Trophoblast cell (in vitro differentiated cells and primary cell): ENCODE measurements around the gene BPIFA2.
A peak's percentile ranks its signal among the peaks of the same experiment; 100 is the strongest.

Source experiments
- DNase-seq, 2 donors: peaks; one replicate each; pipeline ENCODE4 v3.0.0-alpha.2; 2016
- H2AFZ ChIP-seq: 2 replicates; pipeline ENCODE4 v1.6.1; 2013; ENCODE audit warnings: low read length, moderate library complexity, mild to moderate bottlenecking; ENCODE audit not compliant: insufficient read depth, poor library complexity
- H2AK5ac ChIP-seq: 2 replicates; pipeline ENCODE4 v1.6.1; 2013; ENCODE audit warnings: mild to moderate bottlenecking, low read length
- H2BK120ac ChIP-seq: 2 replicates; pipeline ENCODE4 v1.6.1; 2013; ENCODE audit warnings: low read length, mild to moderate bottlenecking, moderate library complexity; ENCODE audit not compliant: insufficient read depth, poor library complexity
- H2BK12ac ChIP-seq: 2 replicates; pipeline ENCODE4 v1.6.1; 2013; ENCODE audit warnings: mild to moderate bottlenecking, low read length, moderate library complexity
- H2BK5ac ChIP-seq: 2 replicates; pipeline ENCODE4 v1.6.1; 2013; ENCODE audit warnings: low read length, low read depth, moderate library complexity, mild to moderate bottlenecking; ENCODE audit not compliant: poor library complexity
- H3K14ac ChIP-seq: 2 replicates; pipeline ENCODE4 v1.6.1; 2013; ENCODE audit warnings: mild to moderate bottlenecking, low read length
- H3K18ac ChIP-seq: 2 replicates; pipeline ENCODE4 v1.6.1; 2013; ENCODE audit warnings: mild to moderate bottlenecking, low read length
- H3K23ac ChIP-seq: 2 replicates; pipeline ENCODE4 v1.6.1; 2013; ENCODE audit warnings: low read length
- H3K27ac ChIP-seq: 2 replicates; pipeline ENCODE4 v1.5.1; 2013; ENCODE audit warnings: low read depth, mild to moderate bottlenecking, inconsistent platforms, low read length, moderate library complexity
- H3K27me3 ChIP-seq: 2 replicates; pipeline ENCODE4 v1.6.1; 2013; ENCODE audit warnings: inconsistent platforms, mild to moderate bottlenecking, low read length, moderate library complexity; ENCODE audit not compliant: insufficient read depth
- H3K36me3 ChIP-seq, 2 experiments: 1 replicate in 1 of 2; 2 replicates in 1 of 2; pipeline ENCODE4 v1.6.1; 2013; ENCODE audit warnings: low read length in 2 of 2, mild to moderate bottlenecking in 2 of 2, moderate library complexity in 1 of 2; ENCODE audit not compliant: insufficient read depth in 2 of 2, control insufficient read depth in 1 of 2
- H3K4ac ChIP-seq: 2 replicates; pipeline ENCODE4 v1.6.1; 2013; ENCODE audit warnings: low read depth, mild to moderate bottlenecking, low read length, moderate library complexity
- H3K4me1 ChIP-seq, 2 experiments: 1 replicate in 1 of 2; 2 replicates in 1 of 2; pipeline ENCODE4 v1.6.1; 2013; ENCODE audit warnings: low read length in 2 of 2, mild to moderate bottlenecking in 2 of 2, moderate library complexity in 1 of 2; ENCODE audit not compliant: insufficient read depth in 2 of 2, control insufficient read depth in 1 of 2
- H3K4me2 ChIP-seq: 2 replicates; pipeline ENCODE4 v1.6.1; 2013; ENCODE audit warnings: inconsistent platforms, mild to moderate bottlenecking, low read length, moderate library complexity
- H3K4me3 ChIP-seq: 2 replicates; pipeline ENCODE4 v1.5.1; 2013; ENCODE audit warnings: mild to moderate bottlenecking, low read depth, low read length, inconsistent platforms
- H3K79me1 ChIP-seq: one replicate; pipeline ENCODE4 v1.6.1; 2013; ENCODE audit warnings: low read length
- H3K79me2 ChIP-seq: 2 replicates; pipeline ENCODE4 v1.6.1; 2013; ENCODE audit warnings: low read length, mild to moderate bottlenecking; ENCODE audit not compliant: control insufficient read depth, insufficient read depth, poor library complexity
- H3K9ac ChIP-seq: 2 replicates; pipeline ENCODE4 v1.6.1; 2013; ENCODE audit warnings: mild to moderate bottlenecking, low read length
- H3K9me3 ChIP-seq: 2 replicates; pipeline ENCODE4 v1.6.1; 2013; ENCODE audit warnings: low read depth, mild to moderate bottlenecking, control low read depth, inconsistent platforms, low read length; ENCODE audit not compliant: insufficient read depth
- H4K12ac ChIP-seq: 2 replicates; pipeline ENCODE4 v1.6.1; 2013; ENCODE audit warnings: low read depth, mild to moderate bottlenecking, low read length, moderate library complexity
- H4K8ac ChIP-seq: 2 replicates; pipeline ENCODE4 v1.6.1; 2013; ENCODE audit warnings: low read depth, mild to moderate bottlenecking, low read length, moderate library complexity
- H4K91ac ChIP-seq: one replicate; pipeline ENCODE4 v1.6.1; 2013; ENCODE audit warnings: low read depth, mild to moderate bottlenecking, low read length, moderate library complexity
- WGBS: extraction: QIAGEN DNeasy Blood & Tissue Kit; methylation state at CpG from one replicate; pipeline ENCODE4 v1.1.7; 2013; ENCODE audit warnings: missing lambda C conversion rate; ENCODE audit not compliant: insufficient read length, insufficient coverage; ENCODE audit errors: extremely low coverage; 5-methylcytosine and 5-hydroxymethylcytosine counted together

The BPIFA2 gene

DNA sequence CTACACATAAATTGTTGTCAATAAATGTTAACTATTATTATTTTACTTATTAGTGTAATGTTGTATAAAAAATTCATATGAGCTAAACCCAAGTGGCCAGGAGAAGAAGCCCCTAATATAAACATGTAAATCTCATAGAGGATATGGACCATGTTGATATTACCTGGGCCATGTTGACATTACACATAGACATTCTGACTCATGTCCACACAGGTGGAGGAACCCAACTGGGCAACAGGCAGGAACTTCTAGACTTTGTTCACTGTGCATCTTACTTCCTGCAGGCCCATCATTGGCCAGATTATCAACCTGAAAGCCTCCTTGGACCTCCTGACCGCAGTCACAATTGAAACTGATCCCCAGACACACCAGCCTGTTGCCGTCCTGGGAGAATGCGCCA, 7.2 kb downstream of the BPIFA2 start:
- no peak overlapping the region for H4K12ac ChIP-seq
- no peak overlapping the region for H3K4ac ChIP-seq
- no peak overlapping the region for H2AK5ac ChIP-seq
- H2AFZ ChIP-seq: no peak overlapping the region
- no peak overlapping the region for H4K91ac ChIP-seq
- H3K4me1 ChIP-seq: no peaks in the 10 kb centered on the region
- H2BK5ac ChIP-seq: no peak overlapping the region
- no peak overlapping the region for H3K4me3 ChIP-seq
- H3K79me1 ChIP-seq: no peaks in the 10 kb centered on the region
- H3K4me2 ChIP-seq: no peak overlapping the region
- no peaks in the 10 kb centered on the region for H3K27me3 ChIP-seq
- no peak overlapping the region for H3K18ac ChIP-seq
- no peak overlapping the region for H3K23ac ChIP-seq
- no peak overlapping the region for H2BK120ac ChIP-seq
- no peak overlapping the region for H2BK12ac ChIP-seq
- H4K8ac ChIP-seq: no peak overlapping the region
- H3K27ac ChIP-seq: no peak overlapping the region
- H3K9ac ChIP-seq: no peak overlapping the region
- no peak overlapping the region for H3K14ac ChIP-seq
- no peaks in the 10 kb centered on the region for H3K9me3 ChIP-seq
- WGBS: no CpG with 5 or more reads among the region's 3 CpGs
- no peak for DNase-seq
- no peaks in the 10 kb centered on the region for H3K36me3 ChIP-seq
- no peaks in the 10 kb centered on the region for H3K79me2 ChIP-seq

DNA sequence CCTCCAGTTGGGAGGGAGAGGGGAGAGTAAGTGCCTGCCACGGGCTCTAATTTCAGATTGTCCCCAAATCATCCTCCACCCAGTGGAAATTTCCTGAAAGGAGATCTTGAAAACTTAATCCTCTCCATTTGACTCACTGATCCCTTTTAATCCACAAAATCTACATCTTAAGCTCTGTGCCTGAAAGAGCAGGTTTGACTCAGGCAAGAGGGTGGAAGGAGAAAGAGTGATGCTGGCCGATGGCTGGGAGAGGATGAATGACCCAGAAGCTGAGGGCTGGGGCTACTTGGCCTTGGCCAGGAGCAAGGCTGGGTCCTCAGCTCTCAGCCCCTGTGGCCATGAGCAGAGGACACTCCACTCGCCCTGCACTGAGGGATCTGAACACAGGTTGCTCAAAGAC, 8.1 kb downstream of the BPIFA2 start:
- WGBS: no CpG with 5 or more reads among the region's 3 CpGs
- H2AFZ ChIP-seq: no peak overlapping the region
- H2AK5ac ChIP-seq: no peak overlapping the region
- no peak overlapping the region for H2BK120ac ChIP-seq
- no peak overlapping the region for H3K4me2 ChIP-seq
- no peak overlapping the region for H3K4me3 ChIP-seq
- no peak overlapping the region for H3K9ac ChIP-seq
- no peaks in the 10 kb centered on the region for H3K79me1 ChIP-seq
- no peak for DNase-seq
- no peak overlapping the region for H3K18ac ChIP-seq
- no peak overlapping the region for H3K23ac ChIP-seq
- no peaks in the 10 kb centered on the region for H3K79me2 ChIP-seq
- H3K4me1 ChIP-seq: no peaks in the 10 kb centered on the region
- no peak overlapping the region for H2BK5ac ChIP-seq
- no peak overlapping the region for H3K14ac ChIP-seq
- H4K12ac ChIP-seq: no peak overlapping the region
- no peaks in the 10 kb centered on the region for H3K9me3 ChIP-seq
- H3K4ac ChIP-seq: no peak overlapping the region
- no peak overlapping the region for H4K91ac ChIP-seq
- H3K27me3 ChIP-seq: no peaks in the 10 kb centered on the region
- H3K27ac ChIP-seq: no peak overlapping the region
- no peak overlapping the region for H4K8ac ChIP-seq
- no peaks in the 10 kb centered on the region for H3K36me3 ChIP-seq
- H2BK12ac ChIP-seq: no peak overlapping the region

DNA sequence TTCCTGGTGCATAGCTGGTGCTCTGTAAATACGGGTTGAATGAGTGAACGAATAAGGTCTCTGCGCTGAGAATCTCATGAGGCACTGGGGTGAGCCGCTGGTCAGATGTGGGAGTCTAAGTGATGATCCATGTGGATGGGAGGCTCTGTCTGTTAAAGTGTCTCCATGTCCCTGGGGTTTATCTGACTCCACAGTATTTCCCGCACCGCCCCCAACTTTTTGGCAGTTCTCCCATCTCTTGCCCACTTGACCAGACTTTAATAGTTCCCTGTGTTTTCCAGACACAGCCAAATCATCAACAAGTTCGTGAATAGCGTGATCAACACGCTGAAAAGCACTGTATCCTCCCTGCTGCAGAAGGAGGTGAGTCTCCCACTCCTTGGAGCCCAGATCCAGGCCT, 9.9 kb downstream of the BPIFA2 start:
- no peak overlapping the region for H3K27ac ChIP-seq
- H3K14ac ChIP-seq: no peak overlapping the region
- H3K9ac ChIP-seq: no peak overlapping the region
- H3K79me2 ChIP-seq: no peaks in the 10 kb centered on the region
- no peak overlapping the region for H3K4me3 ChIP-seq
- no peak for DNase-seq
- H3K9me3 ChIP-seq: peaks cover 2% of the 10 kb centered on the region
- H3K23ac ChIP-seq: no peak overlapping the region
- no peak overlapping the region for H4K8ac ChIP-seq
- H2BK120ac ChIP-seq: no peak overlapping the region
- no peaks in the 10 kb centered on the region for H3K79me1 ChIP-seq
- H2AK5ac ChIP-seq: no peak overlapping the region
- no peaks in the 10 kb centered on the region for H3K27me3 ChIP-seq
- no peak overlapping the region for H4K12ac ChIP-seq
- no peak overlapping the region for H2BK5ac ChIP-seq
- H3K4me1 ChIP-seq: no peaks in the 10 kb centered on the region
- H3K4ac ChIP-seq: no peak overlapping the region
- H3K4me2 ChIP-seq: no peak overlapping the region
- H3K36me3 ChIP-seq: no peaks in the 10 kb centered on the region
- no peak overlapping the region for H4K91ac ChIP-seq
- no CpG with 5 or more reads among the region's 9 CpGs for whole genome bisulfite sequencing
- H2BK12ac ChIP-seq: no peak overlapping the region
- H3K18ac ChIP-seq: no peak overlapping the region
- no peak overlapping the region for H2AFZ ChIP-seq

DNA sequence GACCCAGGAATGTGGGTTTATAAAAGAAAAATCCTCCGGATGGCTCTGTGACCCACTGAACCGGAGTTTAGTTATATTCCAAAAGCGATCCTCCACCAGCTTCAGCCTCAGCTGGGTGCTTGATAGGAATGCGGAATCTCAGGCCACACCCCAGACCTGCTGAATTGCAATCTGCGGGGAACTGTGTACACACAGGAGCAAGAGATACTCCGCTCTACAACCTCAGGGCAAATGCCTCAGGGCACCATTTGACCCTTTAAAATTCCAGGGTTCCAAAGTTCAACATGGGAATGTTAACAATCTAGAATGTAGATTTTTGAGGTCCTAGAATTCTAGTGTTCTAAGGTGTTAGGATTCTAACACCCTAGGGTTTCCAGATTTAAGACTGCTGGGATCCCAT, 10.8 kb downstream of the BPIFA2 start:
- Histone ChIP-seq H4K12ac (no peak overlapping the region), H3K36me3 (no peaks in the 10 kb centered on the region), H2AK5ac (no peak overlapping the region), H2BK5ac (no peak overlapping the region), H3K9ac (no peak overlapping the region), H3K4me1 (no peaks in the 10 kb centered on the region), H3K4me3 (no peak overlapping the region), H2AFZ (no peak overlapping the region), H4K91ac (no peak overlapping the region), H3K9me3 (peaks cover 2% of the 10 kb centered on the region), H3K23ac (no peak overlapping the region), H3K27me3 (no peaks in the 10 kb centered on the region), H3K27ac (no peak overlapping the region), H3K79me2 (no peaks in the 10 kb centered on the region), H3K18ac (no peak overlapping the region), H2BK120ac (no peak overlapping the region), H3K4me2 (no peak overlapping the region), H4K8ac (no peak overlapping the region), H3K14ac (no peak overlapping the region), H3K4ac (no peak overlapping the region), H2BK12ac (no peak overlapping the region), H3K79me1 (no peaks in the 10 kb centered on the region)
- no CpG with 5 or more reads among the region's 6 CpGs for WGBS
- DNase-seq: peak in 1 of 2 donors; percentile 25
